ELF-1 (cell line): ENCODE results near the gene DDX24.

Experiments used
- DNase-seq: peaks from one replicate; pipeline ENCODE4 v3.0.0-alpha.2; 2016; ENCODE audit warnings: low read depth, low spot score

DDX24 gene

GRCh38 chr14:94010625-94011024 is 70.4 kb downstream of the DDX24 start:
- DNase-seq, result no peak

- DNase-seq, result no peak
Measured at GRCh38 chr14:94009767-94010166, 71.2 kb downstream of the DDX24 start.

- no peak for DNase-seq
Measured at GRCh38 chr14:94008234-94008633, 72.8 kb downstream of the DDX24 start.

- no peak for DNase-seq
Measured at GRCh38 chr14:94005324-94006073, 75.5 kb downstream of the DDX24 start.

GRCh38 chr14:94004015-94004414 is 77.0 kb downstream of the DDX24 start:
- DNase-seq, result no peak

- no peak for DNase-seq
Measured at GRCh38 chr14:94003397-94003796, 77.6 kb downstream of the DDX24 start.

- peak; percentile 86 for DNase-seq
Measured at GRCh38 chr14:94001501-94002396, 79.3 kb downstream of the DDX24 start.

- DNase-seq, result no peak
Measured at GRCh38 chr14:94001016-94001415, 80.0 kb downstream of the DDX24 start.

GRCh38 chr14:94000267-94000666 is 80.7 kb downstream of the DDX24 start:
- no peak for DNase-seq

GRCh38 chr14:93999573-93999972 is 81.4 kb downstream of the DDX24 start:
- peak; percentile 43 for DNase-seq

GRCh38 chr14:93998871-93999403 is 82.1 kb downstream of the DDX24 start:
- DNase-seq, result no peak
